Panc1 (cell line): Measurements from ENCODE around the gene NTRK1. TPM values are rescaled to one million over a fixed set of nuclear protein-coding genes. Genes with fewer than 3 reads are reported as not detected.

Source experiments
- ATAC-seq: fragments of 200-7000 bp; cut with Tn5 transposase; 2 replicates; pipeline ENCODE4 v1.9.1; 2020; ENCODE audit warnings: mild to moderate bottlenecking, moderate library complexity
- BruUV-seq: library from RNA; stranded (reverse); fragments of 400-500 nt; replicated peaks from 2 replicates; lab custom pipeline; 2021; lab: Mats Ljungman, UMichigan
- CTCF ChIA-PET: fragments of 300-600 bp; sonication (Branson Sonifier 250); formaldehyde crosslinking; loops from one replicate; lab custom pipeline; 2022; ENCODE audit warnings: antibody characterized with exemption; lab: Charles Lee
- POLR2A ChIA-PET: fragments of 300-600 bp; sonication (Branson Sonifier 250); formaldehyde crosslinking; loops from one replicate; lab custom pipeline; 2022; ENCODE audit warnings: antibody characterized with exemption; lab: Charles Lee
- DNase-seq: peaks from one replicate; pipeline ENCODE4 v3.0.0-alpha.2; 2010; ENCODE audit warnings: low read depth, low spot score
- H3K27ac ChIP-seq: 2 replicates; pipeline ENCODE4 v1.5.1; 2011; ENCODE audit warnings: mild to moderate bottlenecking, low read length, inconsistent platforms
- H3K27me3 ChIP-seq: fragments of 200-500 bp; sonication (Bioruptor generic); 2 replicates; pipeline ENCODE4 v1.6.0; 2014; ENCODE audit warnings: low read length, inconsistent platforms; ENCODE audit not compliant: control insufficient read depth, insufficient read depth
- H3K36me3 ChIP-seq: fragments of 200-500 bp; sonication (Bioruptor generic); 2 replicates; pipeline ENCODE4 v1.5.1; 2014; ENCODE audit warnings: inconsistent platforms, mild to moderate bottlenecking, low read length, moderate library complexity; ENCODE audit not compliant: control insufficient read depth, insufficient read depth
- H3K4me1 ChIP-seq: 2 replicates; pipeline ENCODE4 v1.5.1; 2011; ENCODE audit warnings: inconsistent platforms, mild to moderate bottlenecking, low read length, moderate library complexity; ENCODE audit not compliant: control insufficient read depth, insufficient read depth
- H3K4me3 ChIP-seq, 2 experiments: 2 replicates each; pipeline ENCODE4 v1.5.1; 2011 to 2012; ENCODE audit warnings: low read depth in 2 of 2, low read length in 2 of 2, mild to moderate bottlenecking in 2 of 2, inconsistent platforms in 1 of 2, moderate library complexity in 1 of 2
- H3K9me3 ChIP-seq: fragments of 200-500 bp; sonication (Bioruptor generic); 2 replicates; pipeline ENCODE4 v1.5.1; 2014; ENCODE audit warnings: low read depth, mild to moderate bottlenecking, inconsistent platforms, low read length, moderate library complexity; ENCODE audit not compliant: control insufficient read depth, insufficient read depth
- CTCF ChIP-seq: fragments of 450-650 bp; IDR thresholded peaks from 2 replicates; pipeline ENCODE4 v1.5.1; 2017; ENCODE audit warnings: mild to moderate bottlenecking
- POLR2AphosphoS5 ChIP-seq: IDR thresholded peaks from 2 replicates; pipeline ENCODE4 v1.6.1; 2012; ENCODE audit warnings: mild to moderate bottlenecking, low read depth, low read length, moderate library complexity
- REST ChIP-seq, 2 experiments: IDR thresholded peaks; 2 replicates each; pipeline ENCODE4 v1.6.1; 2011 to 2012; ENCODE audit warnings: low read depth in 2 of 2, control low read depth in 1 of 2, low read length in 1 of 2, mild to moderate bottlenecking in 1 of 2, moderate library complexity in 1 of 2; ENCODE audit not compliant: insufficient read depth in 1 of 2
- SIN3A ChIP-seq: IDR thresholded peaks from 2 replicates; pipeline ENCODE4 v1.6.1; 2012; ENCODE audit warnings: low read depth, mild to moderate bottlenecking, low read length, moderate library complexity, borderline replicate concordance; ENCODE audit not compliant: insufficient read depth
- TCF7L2 ChIP-seq: IDR thresholded peaks from 2 replicates; pipeline ENCODE4 v1.6.1; 2011; ENCODE audit warnings: mild to moderate bottlenecking, low read depth, low read length, inconsistent platforms
- in situ Hi-C: cut with HindIII; loops from 2 replicates; pipeline ENCODE4 v1.10.0; 2016; ENCODE audit warnings: low sequenced_read_pairs, low pct_unique_long_range_greater_than_20kb
- intact Hi-C: fragments of 100-400 bp; cut with micrococcal nuclease; formaldehyde crosslinking; loops from one replicate; pipeline ENCODE4 v1.10.0; 2022; ENCODE audit not compliant: unreplicated experiment
- total RNA-seq: library from RNA; stranded (reverse); gene quantifications from one replicate; pipeline ENCODE4 v1.2.1, GENCODE V29; 2021; ENCODE audit not compliant: unreplicated experiment

Gene NTRK1
- total RNA-seq, 1 experiment from 2014 or later = 0.21 TPM

DNA sequence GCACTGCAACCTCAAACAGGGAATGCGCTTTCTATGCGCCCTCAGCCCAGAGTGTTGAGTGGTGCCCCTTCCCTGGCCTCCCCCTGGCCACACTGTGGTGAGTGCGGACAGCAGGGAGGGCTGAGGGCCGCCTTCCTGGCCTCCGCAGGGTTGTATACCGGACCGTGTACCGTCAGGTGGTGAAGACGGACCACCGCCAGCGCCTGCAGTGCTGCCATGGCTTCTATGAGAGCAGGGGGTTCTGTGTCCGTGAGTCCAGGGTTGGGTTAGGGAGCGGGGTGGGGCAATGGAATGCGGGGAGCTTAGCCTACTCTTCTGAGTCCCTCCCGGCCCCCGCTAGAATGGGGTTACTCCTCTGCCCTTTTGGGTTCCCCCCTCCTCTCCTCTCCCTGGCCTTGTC is 44.5 kb downstream of the NTRK1 start:
- ATAC-seq (no peak), DNase-seq (no peak)
- no TSS peak for BruUV-seq
- intact Hi-C loops (no loop called here), in situ Hi-C loops (no loop called here)
- no peaks in the 10 kb centered on the region for H3K27me3 ChIP-seq
- no peak overlapping the region for H3K27ac ChIP-seq
- TF ChIP-seq POLR2AphosphoS5 (no peak), TCF7L2 (no peak), SIN3A (no peak), CTCF (no peak), REST (IDR thresholded peaks at IDR 0.05; ENCODE audit: insufficient read depth in 1 of 2, low read depth in 2 of 2, low read length in 1 of 2) (no peak)
- CTCF ChIA-PET = no interaction called here
- H3K36me3 ChIP-seq = no peaks in the 10 kb centered on the region
- no peak overlapping the region for H3K4me3 ChIP-seq
- H3K4me1 ChIP-seq = peaks cover 14% of the 10 kb centered on the region
- H3K9me3 ChIP-seq = no peaks in the 10 kb centered on the region
- POLR2A ChIA-PET = no interaction called here

DNA sequence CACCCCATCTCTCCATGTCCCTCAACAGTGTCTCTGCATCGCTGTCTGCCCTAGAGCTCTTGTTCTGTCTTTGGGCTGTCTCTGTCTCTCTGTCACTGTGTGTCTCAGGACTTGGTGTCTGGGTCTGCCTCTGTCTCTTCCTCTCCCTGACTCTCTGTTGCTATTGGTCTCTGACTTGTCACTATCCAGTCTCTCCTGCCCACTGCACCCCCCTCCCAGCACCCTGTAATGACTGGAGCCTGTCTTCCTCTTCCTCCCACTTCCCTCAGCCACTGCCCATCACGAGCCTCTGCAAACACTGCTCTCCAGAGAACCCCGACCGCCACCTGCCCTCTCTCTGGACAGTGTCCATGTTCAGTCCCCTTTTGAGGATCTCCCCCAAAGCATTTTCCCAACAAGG is 45.0 kb downstream of the NTRK1 start:
- DNase-seq (no peak), ATAC-seq (no peak)
- Histone ChIP-seq H3K9me3 (no peaks in the 10 kb centered on the region), H3K36me3 (no peaks in the 10 kb centered on the region), H3K4me3 (no peak overlapping the region), H3K4me1 (peaks cover 16% of the 10 kb centered on the region), H3K27me3 (no peaks in the 10 kb centered on the region), H3K27ac (no peak overlapping the region)
- intact Hi-C loops (no loop called here), in situ Hi-C loops (no loop called here)
- ChIA-PET POLR2A (no interaction called here), CTCF (no interaction called here)
- BruUV-seq = no TSS peak
- no peak for TF ChIP-seq SIN3A
- no peak for TF ChIP-seq POLR2AphosphoS5
- no peak for TF ChIP-seq CTCF
- TF ChIP-seq REST (IDR thresholded peaks at IDR 0.05; ENCODE audit: insufficient read depth in 1 of 2, low read depth in 2 of 2, low read length in 1 of 2) = no peak
- no peak for TF ChIP-seq TCF7L2
